A172 (cell line): ENCODE data around the gene COQ10B. TPM values are rescaled to one million over a fixed set of nuclear protein-coding genes. Genes with fewer than 3 reads are reported as not detected.
A peak's percentile ranks its signal among the peaks of the same experiment; 100 is the strongest.
"Not testable (repeated sequence)": the region's sequence is repeated elsewhere in the genome, so short reads cannot be mapped to it uniquely, and the experiment has no call there.

Experiments used
- DNase-seq: peaks from one replicate; pipeline ENCODE4 v3.0.0-alpha.2; 2015; ENCODE audit warnings: low spot score
- total RNA-seq: library from RNA; depleted of rRNA; stranded (reverse); fragments of >200 nt; shearing (Covaris generic); gene quantifications from 2 replicates; pipeline ENCODE4 v1.2.3, GENCODE V29; 2014

Gene COQ10B
- total RNA-seq, 1 experiment from 2014 or later, result 57.6 TPM

- DNase-seq, result not testable (repeated sequence)
These were observed 2.4 kb upstream of the COQ10B start for GRCh38 chr2:197450935-197451358.

GRCh38 chr2:197452754-197453122 is 614 bp upstream of the COQ10B start:
- DNase-seq, result no peak

GRCh38 chr2:197453914-197454398 is 604 bp downstream of the COQ10B start:
- DNase-seq, result peak; percentile 94

GRCh38 chr2:197454923-197455322 is 1.6 kb downstream of the COQ10B start:
- no peak for DNase-seq

GRCh38 chr2:197455428-197455827 is 2.1 kb downstream of the COQ10B start:
- no peak for DNase-seq

GRCh38 chr2:197460649-197461048 is 7.3 kb downstream of the COQ10B start:
- no peak for DNase-seq

GRCh38 chr2:197461057-197461456 is 7.7 kb downstream of the COQ10B start:
- peak; percentile 62 for DNase-seq

GRCh38 chr2:197464175-197464574 is 10.8 kb downstream of the COQ10B start:
- DNase-seq, result no peak

GRCh38 chr2:197472166-197472565 is 18.8 kb downstream of the COQ10B start:
- no peak for DNase-seq

- DNase-seq, result no peak
These were observed 24.4 kb downstream of the COQ10B start for GRCh38 chr2:197477797-197478196.

- DNase-seq, result no peak
These were observed 27.0 kb downstream of the COQ10B start for GRCh38 chr2:197480165-197481036.

GRCh38 chr2:197484248-197484647 is 30.9 kb downstream of the COQ10B start:
- DNase-seq, result not testable (repeated sequence)

- no peak for DNase-seq
These were observed 32.8 kb downstream of the COQ10B start for GRCh38 chr2:197486175-197486574.

GRCh38 chr2:197487385-197487784 is 34.0 kb downstream of the COQ10B start:
- no peak for DNase-seq

- DNase-seq, result no peak
These were observed 42.2 kb downstream of the COQ10B start for GRCh38 chr2:197495433-197496134.

- DNase-seq, result no peak
These were observed 43.3 kb downstream of the COQ10B start for GRCh38 chr2:197496695-197497094.

GRCh38 chr2:197497326-197497725 is 44.0 kb downstream of the COQ10B start:
- DNase-seq, result no peak

GRCh38 chr2:197498235-197498936 is 45.0 kb downstream of the COQ10B start:
- DNase-seq, result no peak

- DNase-seq, result peak; percentile 37
These were observed 45.7 kb downstream of the COQ10B start for GRCh38 chr2:197498937-197499593.

- DNase-seq, result peak; percentile 99
These were observed 46.5 kb downstream of the COQ10B start, which contains the start of the genes HSPD1 and HSPE1 for GRCh38 chr2:197499594-197500502. TSS of gene HSPD1 (minus strand) at chr2:197499840. CDS start at chr2:197498848, 992 bp downstream. TSS of gene HSPE1 (plus strand) at chr2:197500379. CDS start at chr2:197500437, 58 bp downstream.
